Epithelial cell of proximal tubule (primary cell): ENCODE results near the gene RBFOX2. TPM values are rescaled to one million over a fixed set of nuclear protein-coding genes. Genes with fewer than 3 reads are reported as not detected.

ENCODE experiments used
- DNase-seq: peaks from one replicate; pipeline ENCODE4 v3.0.0-alpha.2; 2011; ENCODE audit warnings: low read depth
- H3K4me3 ChIP-seq: 2 replicates; pipeline ENCODE4 v1.5.1; 2011; ENCODE audit warnings: low read depth, mild to moderate bottlenecking, low read length
- total RNA-seq: library from RNA; depleted of rRNA; stranded (reverse); fragments of >200 nt; gene quantifications from 2 replicates; pipeline ENCODE4 v1.2.3, GENCODE V29; 2015
- TF ChIP-seq, protein P1 (sequence below): conservative IDR thresholded peaks from 2 replicates; pipeline ENCODE4 v1.5.1; 2012; ENCODE audit warnings: low read depth, mild to moderate bottlenecking, low read length

RBFOX2 gene
- total RNA-seq, 1 donor from 2014 or later: 67.0 TPM

- DNase-seq: no peak
- TF ChIP-seq, protein P1, sequence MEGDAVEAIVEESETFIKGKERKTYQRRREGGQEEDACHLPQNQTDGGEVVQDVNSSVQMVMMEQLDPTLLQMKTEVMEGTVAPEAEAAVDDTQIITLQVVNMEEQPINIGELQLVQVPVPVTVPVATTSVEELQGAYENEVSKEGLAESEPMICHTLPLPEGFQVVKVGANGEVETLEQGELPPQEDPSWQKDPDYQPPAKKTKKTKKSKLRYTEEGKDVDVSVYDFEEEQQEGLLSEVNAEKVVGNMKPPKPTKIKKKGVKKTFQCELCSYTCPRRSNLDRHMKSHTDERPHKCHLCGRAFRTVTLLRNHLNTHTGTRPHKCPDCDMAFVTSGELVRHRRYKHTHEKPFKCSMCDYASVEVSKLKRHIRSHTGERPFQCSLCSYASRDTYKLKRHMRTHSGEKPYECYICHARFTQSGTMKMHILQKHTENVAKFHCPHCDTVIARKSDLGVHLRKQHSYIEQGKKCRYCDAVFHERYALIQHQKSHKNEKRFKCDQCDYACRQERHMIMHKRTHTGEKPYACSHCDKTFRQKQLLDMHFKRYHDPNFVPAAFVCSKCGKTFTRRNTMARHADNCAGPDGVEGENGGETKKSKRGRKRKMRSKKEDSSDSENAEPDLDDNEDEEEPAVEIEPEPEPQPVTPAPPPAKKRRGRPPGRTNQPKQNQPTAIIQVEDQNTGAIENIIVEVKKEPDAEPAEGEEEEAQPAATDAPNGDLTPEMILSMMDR: no peak
Measured at GRCh38 chr22:35879351-35879750, 149.3 kb downstream of the RBFOX2 start.

GRCh38 chr22:35873426-35873825, 155.2 kb downstream of the RBFOX2 start:
- no peak for DNase-seq
- TF ChIP-seq, protein P1: no peak
- H3K4me3 ChIP-seq: no peak overlapping the region

More at GRCh38 chr22:35879351-35879750, 149.3 kb downstream of the RBFOX2 start:
- H3K4me3 ChIP-seq: no peak overlapping the region

- DNase-seq: no peak
- H3K4me3 ChIP-seq: no peak overlapping the region
- TF ChIP-seq, protein P1: no peak
Measured at GRCh38 chr22:35872451-35872850, 156.2 kb downstream of the RBFOX2 start.

DNA sequence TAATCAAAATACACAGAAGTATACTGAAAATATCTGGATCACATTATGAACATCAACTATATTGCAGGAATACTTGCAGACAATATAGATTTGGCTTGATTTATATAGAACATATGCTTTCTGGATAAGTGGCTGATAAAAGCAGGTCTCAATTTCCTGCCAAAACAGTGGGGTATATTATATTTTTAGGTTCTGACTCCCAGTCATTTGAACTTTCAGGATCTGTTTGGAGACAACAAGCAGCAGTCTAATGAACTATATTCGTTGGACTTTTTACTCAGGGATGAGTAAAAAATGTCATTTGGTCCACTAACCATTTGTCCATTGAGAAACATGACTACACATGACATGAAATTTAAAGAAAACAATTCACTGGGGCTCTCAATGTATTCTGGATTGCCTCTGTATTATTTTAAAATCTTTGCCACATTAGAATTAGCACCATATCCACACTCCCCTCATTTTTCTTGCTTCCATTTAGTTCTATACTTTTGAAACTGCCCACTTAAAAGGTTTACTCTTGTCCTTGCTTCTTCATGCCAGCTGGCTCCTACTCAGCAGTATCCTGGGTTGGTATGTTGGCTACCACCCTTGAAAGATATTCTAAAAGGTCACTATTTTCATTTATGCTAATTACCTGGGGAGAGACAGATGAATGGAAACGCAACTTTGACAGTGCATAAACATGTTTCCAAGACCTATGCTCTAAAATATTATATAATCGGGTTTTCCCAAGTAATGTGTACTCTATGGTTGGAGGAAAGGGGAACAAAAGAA, 157.9 kb downstream of the RBFOX2 start:
- DNase-seq: no peak
- TF ChIP-seq, protein P1: no peak
- no peak overlapping the region for H3K4me3 ChIP-seq

- DNase-seq: no peak
- TF ChIP-seq, protein P1: no peak
- no peak overlapping the region for H3K4me3 ChIP-seq
Measured at GRCh38 chr22:35868938-35869337, 159.7 kb downstream of the RBFOX2 start.

DNA sequence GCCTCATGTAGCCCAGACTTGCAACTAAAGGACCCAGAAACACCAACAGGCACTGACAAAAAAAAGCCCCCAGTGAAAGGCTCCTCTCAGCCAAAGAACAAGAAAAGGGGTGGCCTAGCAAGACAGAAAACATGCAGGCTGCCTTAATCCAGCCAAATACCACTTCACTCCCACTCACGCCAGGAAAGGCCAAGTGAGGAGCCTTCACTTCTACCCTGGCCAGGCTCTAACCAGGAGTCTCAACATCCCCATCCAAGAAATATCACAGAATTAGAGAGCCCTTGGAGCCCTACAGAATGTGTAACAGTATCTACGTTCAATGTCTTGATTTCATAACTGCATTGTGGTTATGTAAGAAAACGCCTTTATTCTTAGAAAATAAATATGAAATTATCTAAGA, 162.0 kb downstream of the RBFOX2 start:
- DNase-seq: no peak
- TF ChIP-seq, protein P1: no peak
- no peak overlapping the region for H3K4me3 ChIP-seq
